GM19467 (cell line): ENCODE results near the gene FAIM.
"Not testable (repeated sequence)": the region's sequence is repeated elsewhere in the genome, so short reads cannot be mapped to it uniquely, and the experiment has no call there.

Experiments
- ATAC-seq: cut with Tn5 transposase; IDR thresholded peaks from one replicate; pipeline ENCODE4 v1.9.1; 2021; ENCODE audit warnings: mild to moderate bottlenecking, moderate library complexity; ENCODE audit not compliant: unreplicated experiment

The FAIM gene

DNA sequence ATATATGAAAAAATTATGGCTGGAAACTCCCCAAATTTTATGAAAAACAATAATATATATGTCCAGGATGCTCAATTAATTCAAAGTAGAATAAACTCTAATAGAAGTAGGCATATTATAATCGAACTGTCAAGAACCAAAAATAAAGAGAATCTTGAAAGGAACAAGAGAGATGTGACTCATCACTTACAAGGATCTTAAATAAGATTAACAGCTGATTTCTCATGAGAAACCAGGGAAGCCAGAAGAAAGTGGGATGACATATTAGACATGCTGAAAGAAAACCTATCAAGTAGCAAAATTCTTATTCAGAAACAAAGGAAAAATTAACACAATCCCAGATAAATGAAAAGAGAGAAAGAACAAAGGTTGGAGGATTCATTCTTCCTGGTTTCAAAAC lies 66.8 kb downstream of the FAIM start:
- no peak for ATAC-seq

DNA sequence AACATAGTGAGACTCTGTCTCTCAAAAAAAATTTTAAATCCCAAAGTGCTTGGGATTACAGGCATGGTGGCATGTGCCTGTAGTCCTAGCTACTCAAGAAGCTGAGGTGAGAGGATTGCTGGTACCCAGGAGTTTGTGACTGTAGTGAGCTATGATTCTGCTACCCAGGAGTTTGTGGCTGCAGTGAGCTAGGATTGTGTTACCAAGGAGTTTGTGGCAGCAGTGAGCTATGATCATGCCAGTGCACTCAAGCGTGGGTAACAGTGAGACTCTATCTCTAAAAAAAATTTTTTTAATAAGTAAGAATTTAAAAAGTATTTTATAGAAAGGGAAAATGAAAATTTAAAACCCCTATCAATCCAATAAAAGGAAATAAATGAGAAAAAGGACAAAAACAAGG lies 69.5 kb downstream of the FAIM start:
- ATAC-seq = no peak

DNA sequence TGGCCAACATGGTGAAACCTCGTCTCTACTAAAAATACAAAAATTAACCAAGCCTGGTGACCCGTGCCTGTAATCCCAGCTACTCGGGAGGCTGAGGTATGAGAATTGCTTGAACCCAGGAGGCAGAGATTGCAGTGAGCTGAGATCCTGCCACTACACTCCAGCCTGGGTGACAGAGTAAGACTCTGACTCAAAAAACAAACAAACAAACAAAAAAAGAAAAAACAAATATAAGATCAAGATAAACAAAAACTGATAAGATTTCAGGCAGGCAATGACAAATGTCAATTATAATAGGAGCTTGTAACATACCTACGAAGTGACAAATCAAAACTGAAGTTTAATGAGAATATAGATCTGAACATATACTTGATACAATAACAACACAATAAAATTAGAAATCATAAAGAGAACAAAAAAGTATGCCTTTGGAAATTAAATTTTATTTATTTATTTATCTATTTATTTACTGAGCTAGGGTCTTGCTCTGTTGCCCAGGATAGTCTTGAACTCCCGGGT lies 70.4 kb downstream of the FAIM start:
- ATAC-seq = no peak

DNA sequence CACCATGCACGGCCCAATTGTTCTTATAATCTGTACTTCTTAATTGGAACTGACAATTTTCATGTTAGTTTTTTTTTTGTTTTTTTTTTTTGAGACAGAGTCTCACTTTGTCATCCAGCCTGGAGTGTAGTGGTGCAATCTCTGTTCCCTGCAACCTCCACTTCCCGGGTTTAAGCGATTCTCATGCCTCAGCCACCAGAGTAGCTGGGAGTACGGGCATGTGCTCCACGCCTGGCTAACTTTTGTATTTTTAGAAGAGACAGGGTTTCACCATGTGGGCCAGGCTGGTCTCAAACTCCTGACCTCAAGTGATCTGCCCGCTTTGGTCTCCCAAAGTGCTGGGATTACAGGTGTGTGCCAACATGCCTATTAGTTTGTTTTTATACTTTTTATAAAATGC lies 72.4 kb downstream of the FAIM start:
- ATAC-seq = not testable (repeated sequence)

DNA sequence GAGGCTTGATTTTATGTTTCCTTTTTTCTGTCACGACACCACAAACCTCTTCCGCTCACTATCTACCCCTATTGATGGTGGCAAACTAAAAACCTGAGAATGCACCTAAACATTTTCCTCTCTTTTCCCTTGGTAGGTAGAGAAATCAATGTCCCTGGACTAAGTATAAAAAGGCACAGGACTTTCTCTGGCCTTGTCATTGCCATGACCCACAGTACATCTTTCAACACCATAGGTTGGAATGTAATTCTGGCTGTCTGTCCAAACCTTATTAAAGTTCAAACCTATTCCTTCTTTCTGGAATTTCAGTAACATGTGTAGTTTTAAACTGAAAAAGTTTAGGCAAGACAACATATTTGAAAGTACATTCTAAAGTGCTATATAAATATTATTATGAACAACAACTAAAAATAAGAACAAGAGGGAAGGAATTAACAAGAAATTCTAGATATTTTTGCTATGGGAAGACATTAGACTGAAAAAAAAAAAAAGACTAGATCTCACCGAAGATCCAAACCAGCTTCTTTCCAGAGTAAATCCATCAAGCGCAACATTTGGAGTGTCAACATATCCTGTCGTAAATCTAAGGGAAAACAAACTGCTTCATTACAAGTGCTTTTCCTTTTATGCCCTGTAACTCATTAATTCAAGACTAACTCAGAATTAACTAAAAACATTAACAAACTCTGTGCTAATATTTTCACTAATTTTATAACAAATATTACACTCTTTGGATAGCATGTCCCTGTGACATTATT lies 73.1 kb downstream of the FAIM start:
- no peak for ATAC-seq

DNA sequence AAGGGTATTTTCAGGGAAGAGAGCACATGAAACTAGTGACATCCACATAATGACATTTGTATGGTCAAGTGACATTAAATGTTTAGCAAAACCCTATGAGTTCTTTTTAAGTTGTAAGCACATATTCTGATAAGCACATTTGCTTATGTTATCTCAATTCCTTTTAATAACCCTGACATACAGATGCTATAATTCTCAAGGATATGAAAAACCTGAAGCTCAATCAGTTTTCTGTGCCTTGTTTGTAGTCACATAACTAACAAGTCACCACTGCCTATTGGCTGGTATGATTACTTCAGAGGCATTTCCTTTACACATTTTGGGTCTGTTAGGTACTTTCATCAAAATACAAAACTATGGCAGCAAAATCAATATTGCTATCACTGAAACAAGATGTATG lies 74.1 kb downstream of the FAIM start:
- no peak for ATAC-seq
